GM20000 (cell line): ENCODE data around the gene CAPSL.
A peak's percentile ranks its signal among the peaks of the same experiment; 100 is the strongest.

ENCODE experiments used
- DNase-seq: peaks from one replicate; pipeline ENCODE4 v3.0.0; 2012; ENCODE audit warnings: low spot score
- CTCF ChIP-seq: IDR thresholded peaks from 2 replicates; pipeline ENCODE4 v1.5.1; 2012; ENCODE audit warnings: mild to moderate bottlenecking, control low read depth; ENCODE audit errors: extremely low read depth, missing control alignments

CAPSL gene

GRCh38 chr5:35960328-35960727 is 21.9 kb upstream of the CAPSL start:
- no peak for TF ChIP-seq CTCF
- DNase-seq = no peak

- TF ChIP-seq CTCF = no peak
- DNase-seq = no peak
These were observed 18.0 kb upstream of the CAPSL start for GRCh38 chr5:35956429-35956828.

DNA sequence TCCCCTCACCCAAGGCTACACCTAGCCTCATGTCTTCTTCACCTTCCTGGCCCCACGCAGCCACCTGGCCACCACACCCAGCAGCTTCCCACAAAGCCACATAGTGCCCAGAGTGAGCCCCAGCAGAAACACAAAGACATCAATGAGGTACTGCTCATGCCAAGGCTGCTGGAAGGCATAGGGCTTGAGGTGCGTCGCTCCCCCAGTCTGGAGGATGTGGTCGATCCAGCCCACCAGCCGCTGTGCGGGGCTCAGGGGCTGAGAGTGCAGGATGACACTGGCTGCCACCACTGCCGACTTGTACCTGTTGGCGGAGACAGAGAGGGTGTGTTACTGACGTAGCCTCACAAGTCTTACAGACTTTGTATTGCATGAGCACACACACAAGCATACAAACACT is 15.8 kb upstream of the CAPSL start:
- TF ChIP-seq CTCF = no peak
- DNase-seq = no peak

- no peak for TF ChIP-seq CTCF
- no peak for DNase-seq
These were observed 8.7 kb upstream of the CAPSL start for GRCh38 chr5:35947085-35947484.

DNA sequence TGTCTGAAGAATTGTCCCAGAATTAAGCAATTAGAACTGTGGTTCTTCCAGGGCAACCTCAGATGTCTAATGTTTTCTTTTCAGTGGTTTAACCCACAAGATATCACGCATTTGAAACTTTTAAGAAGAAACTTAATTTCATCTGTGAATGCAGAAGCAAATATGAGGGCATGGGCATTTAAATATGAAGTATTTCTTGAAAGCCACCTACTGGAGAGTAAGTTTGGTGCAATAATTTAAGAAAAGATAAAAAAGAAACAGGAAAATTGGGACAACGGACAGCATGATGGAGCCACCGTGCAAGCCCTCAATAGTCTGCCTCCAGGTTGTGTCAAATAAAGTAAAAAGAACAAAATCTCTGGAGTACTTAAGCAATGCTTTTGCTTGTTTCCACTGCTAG is 1.2 kb upstream of the CAPSL start:
- no peak for TF ChIP-seq CTCF
- DNase-seq = no peak

- peak; percentile 62 for DNase-seq
- peak; percentile 86 for TF ChIP-seq CTCF
These were observed 11.9 kb downstream of the CAPSL start for GRCh38 chr5:35926389-35927051.

- TF ChIP-seq CTCF = peak; percentile 72
- peak; percentile 63 for DNase-seq
These were observed 13.3 kb downstream of the CAPSL start for GRCh38 chr5:35924950-35925722.
